Endodermal cell (in vitro differentiated cells): ENCODE data around the gene ESR1. TPM values are rescaled to one million over a fixed set of nuclear protein-coding genes. Genes with fewer than 3 reads are reported as not detected.

Experiments
- DNase-seq: peaks from one replicate; pipeline ENCODE4 v3.0.0-alpha.2; 2017
- H3K27ac ChIP-seq: 2 replicates; pipeline ENCODE4 v1.5.1; 2013; ENCODE audit warnings: mild to moderate bottlenecking, low read depth, low read length, moderate library complexity
- H3K27me3 ChIP-seq: 2 replicates; pipeline ENCODE4 v1.6.1; 2013; ENCODE audit warnings: mild to moderate bottlenecking, low read length, moderate library complexity; ENCODE audit not compliant: insufficient read depth, control insufficient read depth, poor library complexity, severe bottlenecking
- H3K36me3 ChIP-seq: 2 replicates; pipeline ENCODE4 v1.7.0; 2013; ENCODE audit warnings: mild to moderate bottlenecking, low read length, moderate library complexity; ENCODE audit not compliant: control insufficient read depth, insufficient read depth
- H3K4me1 ChIP-seq: one replicate; pipeline ENCODE4 v1.7.0; 2013; ENCODE audit warnings: low read length; ENCODE audit not compliant: control insufficient read depth, insufficient read depth
- H3K4me3 ChIP-seq: 2 replicates; pipeline ENCODE4 v1.5.1; 2013; ENCODE audit warnings: mild to moderate bottlenecking, low read length, moderate library complexity
- H3K9ac ChIP-seq: 2 replicates; pipeline ENCODE4 v1.6.1; 2013; ENCODE audit warnings: mild to moderate bottlenecking, low read length, moderate library complexity; ENCODE audit not compliant: poor library complexity, severe bottlenecking; ENCODE audit errors: extremely low read depth
- H3K9me3 ChIP-seq: 2 replicates; pipeline ENCODE4 v1.6.1; 2013; ENCODE audit warnings: mild to moderate bottlenecking, low read length, moderate library complexity; ENCODE audit not compliant: control insufficient read depth
- H3K27ac Mint-ChIP-seq: 2 replicates; pipeline ENCODE4 v1.8.0; 2020; ENCODE audit warnings: mixed read lengths
- H3K27me3 Mint-ChIP-seq: 2 replicates; pipeline ENCODE4 v1.8.0; 2021; ENCODE audit warnings: mild to moderate bottlenecking, mixed read lengths; ENCODE audit not compliant: insufficient read depth
- H3K36me3 Mint-ChIP-seq: 2 replicates; pipeline ENCODE4 v1.8.0; 2020; ENCODE audit warnings: low read depth, mixed read lengths
- H3K4me1 Mint-ChIP-seq: 2 replicates; pipeline ENCODE4 v1.8.0; 2020; ENCODE audit warnings: mixed read lengths
- H3K4me3 Mint-ChIP-seq: 2 replicates; pipeline ENCODE4 v1.8.0; 2020; ENCODE audit warnings: mild to moderate bottlenecking, moderate library complexity, mixed read lengths
- H3K9me3 Mint-ChIP-seq: 2 replicates; pipeline ENCODE4 v1.8.0; 2020; ENCODE audit warnings: mild to moderate bottlenecking, mixed read lengths
- WGBS, 2 experiments: methylation state at CpG; one replicate each; pipeline versions ENCODE4 v1.1.5 to v1.1.7; 2013; ENCODE audit warnings: missing lambda C conversion rate in 2 of 2, mixed read lengths in 1 of 2; ENCODE audit not compliant: insufficient coverage in 1 of 2, insufficient read length in 1 of 2; 5-methylcytosine and 5-hydroxymethylcytosine counted together
- total RNA-seq, 2 donors: library from RNA; stranded (reverse); fragmentation: NEBNext Ultra II Directional in 1 of 2; extraction: Animal tissue kit (Norgen Biotek cat#: 25700) in 1 of 2; gene quantifications; 2 replicates in 1 of 2; 3 replicates in 1 of 2; pipeline ENCODE4 v1.2.1, GENCODE V29; 2021
- TF ChIP-seq, protein P1 (sequence below): fragments of 200-600 bp; sonication (generic); conservative IDR thresholded peaks from 2 replicates; pipeline ENCODE4 v1.5.0; 2021; ENCODE audit warnings: antibody characterized with exemption, mild to moderate bottlenecking

ESR1 gene
- total RNA-seq, 2 donors from 2014 or later, result not detected

- 95 to 100% methylated on average over 1 of the region's 1 CpG for WGBS, 2 experiments
- TF ChIP-seq, protein P1, sequence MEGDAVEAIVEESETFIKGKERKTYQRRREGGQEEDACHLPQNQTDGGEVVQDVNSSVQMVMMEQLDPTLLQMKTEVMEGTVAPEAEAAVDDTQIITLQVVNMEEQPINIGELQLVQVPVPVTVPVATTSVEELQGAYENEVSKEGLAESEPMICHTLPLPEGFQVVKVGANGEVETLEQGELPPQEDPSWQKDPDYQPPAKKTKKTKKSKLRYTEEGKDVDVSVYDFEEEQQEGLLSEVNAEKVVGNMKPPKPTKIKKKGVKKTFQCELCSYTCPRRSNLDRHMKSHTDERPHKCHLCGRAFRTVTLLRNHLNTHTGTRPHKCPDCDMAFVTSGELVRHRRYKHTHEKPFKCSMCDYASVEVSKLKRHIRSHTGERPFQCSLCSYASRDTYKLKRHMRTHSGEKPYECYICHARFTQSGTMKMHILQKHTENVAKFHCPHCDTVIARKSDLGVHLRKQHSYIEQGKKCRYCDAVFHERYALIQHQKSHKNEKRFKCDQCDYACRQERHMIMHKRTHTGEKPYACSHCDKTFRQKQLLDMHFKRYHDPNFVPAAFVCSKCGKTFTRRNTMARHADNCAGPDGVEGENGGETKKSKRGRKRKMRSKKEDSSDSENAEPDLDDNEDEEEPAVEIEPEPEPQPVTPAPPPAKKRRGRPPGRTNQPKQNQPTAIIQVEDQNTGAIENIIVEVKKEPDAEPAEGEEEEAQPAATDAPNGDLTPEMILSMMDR, result no peak
- no peaks in the 10 kb centered on the region for H3K27me3 ChIP-seq
- H3K4me3 Mint-ChIP-seq, result no peak overlapping the region
- H3K36me3 ChIP-seq, result no peaks in the 10 kb centered on the region
- H3K4me1 ChIP-seq, result no peaks in the 10 kb centered on the region
- H3K27me3 Mint-ChIP-seq, result peaks cover 3% of the 10 kb centered on the region
- H3K9me3 Mint-ChIP-seq, result peaks cover 9% of the 10 kb centered on the region
- H3K4me1 Mint-ChIP-seq, result peaks cover 13% of the 10 kb centered on the region
- no peak overlapping the region for H3K27ac ChIP-seq
- no peaks in the 10 kb centered on the region for H3K36me3 Mint-ChIP-seq
- H3K27ac Mint-ChIP-seq, result no peak overlapping the region
- DNase-seq, result no peak
- no peaks in the 10 kb centered on the region for H3K9me3 ChIP-seq
- H3K9ac ChIP-seq, result no peak overlapping the region
- H3K4me3 ChIP-seq, result no peak overlapping the region
Observed at GRCh38 chr6:152087701-152088100, 280.2 kb downstream of the ESR1 start.

GRCh38 chr6:152089992-152090391 lies 282.5 kb downstream of the ESR1 start:
- no peaks in the 10 kb centered on the region for H3K36me3 Mint-ChIP-seq
- no peaks in the 10 kb centered on the region for H3K27me3 ChIP-seq
- H3K4me3 Mint-ChIP-seq, result no peak overlapping the region
- peaks cover 11% of the 10 kb centered on the region for H3K4me1 ChIP-seq
- H3K27me3 Mint-ChIP-seq, result peaks cover 12% of the 10 kb centered on the region
- H3K36me3 ChIP-seq, result no peaks in the 10 kb centered on the region
- TF ChIP-seq, protein P1, result no peak
- no peak for DNase-seq
- no peaks in the 10 kb centered on the region for H3K9me3 ChIP-seq
- peaks cover 24% of the 10 kb centered on the region for H3K4me1 Mint-ChIP-seq
- no peaks in the 10 kb centered on the region for H3K9me3 Mint-ChIP-seq
- H3K9ac ChIP-seq, result no peak overlapping the region
- WGBS, 2 experiments, result 95 to 99% methylated on average over 7 of the region's 7 CpGs
- no peak overlapping the region for H3K27ac ChIP-seq
- no peak overlapping the region for H3K4me3 ChIP-seq
- H3K27ac Mint-ChIP-seq, result no peak overlapping the region

DNA sequence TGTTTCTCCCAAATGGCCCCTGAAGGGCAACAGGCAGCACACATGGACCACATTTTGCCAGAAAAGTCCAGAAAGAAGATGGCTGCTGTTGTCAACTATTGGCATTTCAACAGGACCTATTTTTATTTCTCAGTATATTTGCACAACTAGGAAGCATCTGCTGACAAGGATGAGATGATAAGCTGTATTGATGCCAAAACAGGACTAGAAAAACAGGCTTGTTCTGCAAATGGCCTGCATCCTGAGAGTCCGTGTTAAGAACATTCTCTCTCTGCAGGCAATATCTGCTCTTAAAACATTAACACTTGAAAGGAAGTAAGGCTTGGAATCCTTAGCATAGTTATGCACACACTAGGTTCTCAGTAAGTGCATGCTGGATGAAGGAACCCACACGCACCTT lies 283.7 kb downstream of the ESR1 start:
- DNase-seq, result no peak
- Histone ChIP-seq H3K36me3 (no peaks in the 10 kb centered on the region), H3K9ac (no peak overlapping the region), H3K9me3 (no peaks in the 10 kb centered on the region), H3K27ac (no peak overlapping the region), H3K27me3 (no peaks in the 10 kb centered on the region), H3K4me1 (peaks cover 11% of the 10 kb centered on the region), H3K4me3 (no peak overlapping the region)
- H3K36me3 Mint-ChIP-seq, result no peaks in the 10 kb centered on the region
- peaks cover 24% of the 10 kb centered on the region for H3K4me1 Mint-ChIP-seq
- WGBS, 2 experiments, result 91 to 92% methylated on average over 2 of the region's 2 CpGs
- peaks cover 23% of the 10 kb centered on the region for H3K27me3 Mint-ChIP-seq
- TF ChIP-seq, protein P1, result no peak
- no peak overlapping the region for H3K4me3 Mint-ChIP-seq
- H3K27ac Mint-ChIP-seq, result no peak overlapping the region
- H3K9me3 Mint-ChIP-seq, result no peaks in the 10 kb centered on the region
